Measurements from ENCODE around the gene PTPRN2.
"Not testable (repeated sequence)": the region's sequence is repeated elsewhere in the genome, so short reads cannot be mapped to it uniquely, and the experiment has no call there.

PTPRN2 gene

DNA sequence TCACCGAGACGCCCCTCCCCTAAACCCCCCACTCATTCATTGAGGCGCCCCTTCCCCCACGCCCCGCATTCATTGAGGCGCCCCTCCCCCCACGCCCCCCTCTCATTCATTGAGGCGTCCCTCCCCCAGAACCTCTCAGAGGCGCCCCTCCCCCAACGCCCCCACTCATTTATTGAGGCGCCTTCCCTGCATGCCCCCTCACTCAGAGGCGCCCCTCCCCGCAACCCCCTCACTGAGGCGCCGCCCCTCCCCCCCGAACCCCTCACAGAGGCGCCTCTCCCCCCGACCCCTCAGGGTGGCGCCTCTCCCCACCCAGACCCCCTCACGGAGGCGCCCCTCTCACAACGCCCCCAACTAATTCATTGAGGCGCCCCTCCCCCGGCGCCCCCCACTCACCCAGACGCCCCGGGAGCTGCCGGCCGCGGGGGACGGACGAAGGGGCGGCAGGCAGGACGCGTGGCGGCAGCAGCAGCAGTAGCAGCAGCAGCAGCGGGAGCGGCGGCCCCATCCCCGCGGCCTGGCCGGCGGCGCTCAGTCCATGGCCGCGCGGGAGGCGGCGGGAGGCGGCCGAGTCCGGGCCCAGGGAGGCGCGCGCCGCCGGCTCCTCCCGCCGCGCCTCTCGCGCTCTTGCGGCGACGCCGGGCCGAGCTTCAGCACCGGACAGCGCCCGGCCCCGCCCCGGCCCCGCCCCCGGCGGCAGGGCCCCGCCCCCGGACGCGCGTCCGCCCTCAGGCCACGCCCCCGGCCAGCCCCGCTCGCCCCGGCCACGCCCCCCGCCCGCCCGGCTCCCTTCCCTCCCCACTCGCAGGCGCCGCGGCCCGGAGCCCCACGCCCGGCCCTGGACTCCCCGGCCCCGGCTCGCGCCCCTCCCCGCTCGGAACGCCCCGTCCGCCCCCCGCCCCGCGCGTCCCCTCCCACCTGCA is at the start of gene PTPRN2:
PTPRN2 (minus strand) TSS at position 662 of the 923 bp plus-strand sequence.
- peak; percentile 80 for DNase-seq

DNA sequence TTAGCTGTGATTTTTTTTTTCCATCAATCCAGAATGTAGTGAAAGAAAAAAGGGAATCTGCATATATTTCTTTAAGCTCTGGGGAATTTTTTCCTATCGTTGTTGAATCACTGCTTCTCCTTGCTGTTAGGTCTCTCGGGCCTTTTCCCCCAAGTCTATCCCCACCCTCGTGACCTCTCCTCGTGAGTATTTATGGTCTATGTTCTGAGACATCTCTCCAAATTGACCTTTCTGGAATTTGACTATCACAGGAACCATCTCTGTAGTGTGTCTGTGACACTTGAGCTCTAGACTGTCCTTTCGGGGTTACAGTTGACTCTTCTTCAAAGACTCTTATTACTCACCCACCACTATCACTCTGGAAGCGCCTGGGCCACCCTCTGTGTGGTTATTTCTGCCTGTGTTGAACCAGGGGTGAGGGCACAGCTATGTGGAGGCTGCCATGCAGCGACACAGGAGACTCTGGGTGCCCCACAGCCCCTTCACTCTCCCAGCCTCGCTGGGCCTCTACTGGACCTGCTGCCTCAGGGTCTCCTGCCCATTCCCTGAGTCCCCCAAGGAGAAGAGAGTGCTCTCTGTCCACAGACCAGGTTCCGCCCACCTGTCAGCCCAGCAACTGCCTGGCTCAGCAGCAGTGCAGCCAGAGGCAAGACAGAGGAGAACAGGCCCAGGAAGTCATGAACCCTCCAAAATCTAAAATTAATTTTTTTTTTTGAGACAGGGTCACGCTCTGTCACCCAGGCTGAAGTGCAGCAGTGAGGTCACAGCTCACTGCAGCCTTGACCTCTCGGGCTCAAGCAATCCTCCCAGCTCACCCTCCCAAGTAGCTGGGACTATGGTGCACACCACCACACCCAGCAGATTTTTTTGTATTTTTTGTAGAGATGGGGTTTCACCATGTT is 45.7 kb upstream of the PTPRN2 start:
- no peak for DNase-seq

DNA sequence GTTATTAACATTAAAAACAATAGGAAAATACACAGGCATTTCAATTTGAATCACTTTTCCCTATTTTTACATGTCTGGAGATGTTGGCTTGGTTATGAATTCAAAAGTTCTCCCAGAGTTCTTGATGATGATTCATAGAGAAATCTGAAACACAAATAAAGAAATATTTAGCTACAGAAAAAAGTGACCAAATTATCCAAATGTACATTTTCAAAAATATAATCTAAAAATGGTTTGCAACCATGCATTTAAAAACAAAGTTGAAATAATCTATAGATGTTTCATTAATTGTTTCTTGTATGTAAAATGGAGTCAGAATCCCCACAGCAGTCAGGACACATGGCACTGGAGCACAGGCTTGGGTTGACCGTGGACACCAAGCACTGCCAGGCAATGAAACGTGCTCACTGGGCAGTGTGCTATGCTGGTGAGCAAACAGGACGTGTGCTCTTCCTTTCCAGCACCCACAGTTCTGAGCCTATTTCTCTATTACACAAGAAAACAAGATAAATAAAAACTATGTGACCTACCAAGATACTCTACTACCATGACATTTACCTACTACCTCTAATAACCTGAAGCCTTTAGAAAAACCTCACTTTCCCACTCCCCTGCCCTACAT is 44.1 kb upstream of the PTPRN2 start:
- no peak for DNase-seq

DNA sequence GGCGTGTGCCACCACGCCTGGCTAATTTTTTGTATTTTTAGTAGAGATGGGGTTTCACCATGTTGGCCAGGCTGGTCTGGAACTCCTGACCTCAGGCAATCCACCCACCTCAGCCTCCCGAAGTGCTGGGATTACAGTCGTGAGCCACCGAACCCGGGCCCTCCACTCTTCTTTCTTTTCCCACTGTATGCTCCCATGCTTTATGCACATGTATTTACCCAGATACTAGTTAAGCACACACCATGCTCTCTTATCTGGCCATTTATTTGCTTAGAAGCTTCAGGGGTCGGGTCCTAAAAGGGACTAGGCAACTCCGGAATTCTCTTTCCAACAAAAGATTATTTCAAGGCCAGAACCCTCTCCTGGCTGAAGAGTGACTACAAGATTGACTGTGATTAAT is 38.7 kb upstream of the PTPRN2 start:
- not testable (repeated sequence) for DNase-seq

DNA sequence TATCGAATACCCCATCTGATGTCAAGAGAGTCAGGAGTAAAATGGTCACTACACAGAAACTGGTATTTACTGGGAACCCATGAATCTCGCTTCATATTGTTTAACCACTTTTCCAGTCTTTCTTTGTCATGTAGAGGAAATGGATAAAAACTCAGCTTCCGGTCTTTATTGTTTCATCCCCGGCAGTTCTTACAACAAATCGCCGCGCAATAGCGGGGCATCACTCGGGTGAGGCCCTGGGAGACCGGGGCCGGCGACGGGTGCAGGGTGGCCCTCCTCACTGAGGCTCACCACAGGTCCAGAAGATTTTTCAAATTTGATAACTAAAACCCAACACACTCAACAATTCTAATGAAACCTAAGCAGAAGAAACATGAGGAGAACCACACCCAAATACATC is 35.6 kb upstream of the PTPRN2 start:
- DNase-seq, result no peak

DNA sequence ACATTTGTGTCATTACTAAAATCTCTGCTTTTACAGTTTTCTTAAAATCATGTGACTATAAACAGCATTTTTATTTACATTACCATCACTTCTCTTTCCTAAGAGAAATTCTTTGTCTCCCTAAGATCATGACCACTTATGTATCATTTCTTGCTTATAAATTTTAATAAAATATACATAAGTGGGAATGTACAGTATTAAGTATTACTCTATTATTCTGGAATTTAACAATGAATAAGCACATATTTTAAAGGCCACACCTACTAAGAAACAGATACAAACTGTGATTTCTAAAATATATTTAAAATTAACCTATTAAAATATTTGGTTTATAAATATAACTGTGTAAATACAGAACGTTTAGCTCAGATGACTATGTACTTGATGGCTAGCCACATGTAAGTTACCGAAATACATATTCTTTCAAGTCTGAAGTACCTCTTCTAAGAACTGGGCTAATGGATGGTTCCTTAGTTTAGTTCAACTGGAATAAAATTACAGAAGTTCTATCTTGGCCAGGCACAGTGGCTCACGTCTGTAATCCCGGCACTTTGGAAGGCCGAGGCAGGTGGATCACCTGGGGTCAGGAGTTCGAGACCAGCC is 33.3 kb upstream of the PTPRN2 start:
- DNase-seq, result no peak

DNA sequence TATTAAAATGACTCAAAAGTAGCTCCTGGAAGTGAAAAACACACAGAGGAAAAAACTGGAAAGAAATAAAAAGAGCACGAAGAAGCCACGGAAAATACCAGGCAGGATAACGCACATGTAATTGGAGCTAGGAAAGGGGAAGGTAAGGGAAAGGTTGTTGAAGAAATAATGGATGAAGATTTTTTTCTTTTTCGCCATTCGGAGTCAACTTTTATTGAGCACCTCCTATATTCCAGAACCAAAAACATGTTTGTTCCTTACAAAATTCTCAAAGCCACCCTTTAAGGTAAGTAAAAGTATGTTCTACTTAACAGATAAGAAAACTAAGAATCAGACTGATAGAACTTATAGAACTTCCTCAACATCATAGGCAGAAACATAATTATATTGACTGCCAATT is 32.8 kb upstream of the PTPRN2 start:
- no peak for DNase-seq

DNA sequence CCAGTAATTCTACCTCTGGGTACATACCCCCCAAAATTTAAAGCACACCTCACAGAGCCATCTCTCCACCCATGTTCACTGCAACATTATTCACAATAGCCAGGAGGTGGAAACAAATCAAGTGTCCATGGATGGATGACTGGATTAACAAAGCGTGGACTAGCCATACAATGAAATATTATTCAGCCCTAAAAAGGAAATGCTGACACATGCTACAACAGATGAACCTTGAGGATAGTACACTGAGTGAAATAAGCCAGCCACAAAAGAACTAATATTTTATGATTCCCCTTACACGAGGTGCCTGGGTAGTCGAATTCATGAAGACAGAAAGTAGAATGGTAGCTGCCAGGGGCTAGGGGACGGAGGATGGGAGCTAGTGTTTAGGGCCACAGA is 31.1 kb upstream of the PTPRN2 start:
- no peak for DNase-seq

DNA sequence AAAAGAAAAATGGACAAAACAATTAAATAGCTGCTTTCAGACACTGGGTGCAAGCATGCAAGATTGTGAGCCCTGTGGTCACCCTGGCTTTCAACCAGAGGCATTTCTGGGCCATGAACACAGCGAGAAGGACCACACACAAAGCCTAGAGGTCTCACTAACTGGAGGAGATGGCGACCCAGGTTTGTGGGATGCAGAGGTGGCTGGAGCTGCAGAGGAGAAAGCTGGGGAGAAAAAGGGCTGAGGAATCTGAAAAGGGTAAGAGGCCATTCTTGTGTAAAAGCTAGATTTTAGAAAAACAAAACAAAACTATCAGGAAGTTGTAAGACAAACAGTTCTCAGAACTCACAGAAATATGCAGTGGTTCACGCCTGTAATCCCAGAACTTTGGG is 30.1 kb upstream of the PTPRN2 start:
- DNase-seq, result no peak

DNA sequence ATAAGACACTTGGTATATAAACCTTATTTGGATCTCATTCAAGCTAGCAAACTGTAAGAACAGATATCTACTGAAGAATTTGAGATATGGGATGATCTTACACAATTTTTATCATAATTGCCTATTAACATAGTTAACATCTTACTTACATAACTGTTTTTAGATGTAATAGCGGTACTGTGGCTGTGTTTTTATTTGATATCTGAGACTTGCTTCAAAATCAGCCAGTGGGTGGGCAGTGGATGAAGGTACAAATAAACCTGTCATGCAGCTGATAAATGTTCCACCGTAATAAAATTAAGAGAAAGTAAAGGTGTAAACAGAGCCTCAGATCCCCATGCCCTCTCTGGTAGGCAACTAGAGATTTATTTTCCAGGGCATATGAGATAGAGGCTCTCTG is 28.4 kb upstream of the PTPRN2 start:
- DNase-seq, result no peak

DNA sequence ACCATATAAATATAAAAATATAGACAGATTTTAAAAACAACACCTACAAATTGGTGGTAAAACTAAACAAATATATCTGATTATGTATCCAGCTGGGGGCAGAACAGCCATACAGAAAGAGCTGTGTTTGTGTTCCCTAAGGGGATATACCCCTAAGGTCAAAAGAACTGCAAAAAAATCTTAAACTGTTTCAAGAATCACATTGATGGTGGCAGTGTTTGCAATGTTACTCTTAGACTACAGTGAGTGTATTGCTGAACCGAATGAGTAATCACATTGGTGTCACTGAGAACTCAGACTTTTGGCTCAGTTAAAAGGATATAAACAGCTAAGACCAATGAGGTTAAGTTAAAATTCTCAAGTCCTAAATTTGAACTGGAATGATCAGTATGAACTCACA is 27.1 kb upstream of the PTPRN2 start:
- DNase-seq, result no peak

DNA sequence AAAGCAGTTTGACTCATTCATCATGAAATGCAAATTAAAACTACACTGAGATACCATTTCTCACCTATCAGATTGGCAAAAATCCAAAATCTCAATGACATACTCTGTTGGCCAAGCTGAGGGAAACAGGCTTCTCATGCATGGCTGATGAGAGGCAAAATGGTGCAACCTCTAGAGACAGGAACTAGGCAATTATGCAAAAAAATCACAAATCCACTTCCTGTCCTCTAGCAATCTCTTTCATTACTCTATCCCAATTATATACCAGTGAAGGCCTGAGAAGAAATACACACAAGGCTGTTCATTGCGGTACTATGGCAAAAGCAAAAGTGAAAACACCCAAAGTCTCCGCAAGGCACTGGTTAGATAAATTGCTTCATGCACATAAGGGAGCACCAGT is 25.9 kb upstream of the PTPRN2 start:
- peak; percentile 42 for DNase-seq

DNA sequence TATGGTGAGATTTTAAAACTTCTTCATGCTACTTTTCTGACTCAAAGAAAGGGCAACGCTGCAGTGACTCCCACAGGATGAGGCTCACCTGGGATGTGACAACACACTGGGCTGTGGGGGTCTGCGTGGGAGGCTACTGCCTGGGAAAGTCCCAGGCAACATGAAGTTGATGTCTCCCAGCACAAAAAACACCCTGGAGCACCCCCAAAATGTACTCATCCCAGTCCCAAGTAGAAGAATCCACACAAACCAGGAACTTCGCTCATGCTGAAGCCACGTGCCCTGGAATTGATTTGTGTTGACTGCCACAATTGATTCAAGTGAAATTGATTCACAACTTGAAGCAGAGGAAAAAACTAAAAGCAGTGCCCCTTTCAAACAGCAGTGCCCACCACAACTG is 24.9 kb upstream of the PTPRN2 start:
- DNase-seq, result no peak

DNA sequence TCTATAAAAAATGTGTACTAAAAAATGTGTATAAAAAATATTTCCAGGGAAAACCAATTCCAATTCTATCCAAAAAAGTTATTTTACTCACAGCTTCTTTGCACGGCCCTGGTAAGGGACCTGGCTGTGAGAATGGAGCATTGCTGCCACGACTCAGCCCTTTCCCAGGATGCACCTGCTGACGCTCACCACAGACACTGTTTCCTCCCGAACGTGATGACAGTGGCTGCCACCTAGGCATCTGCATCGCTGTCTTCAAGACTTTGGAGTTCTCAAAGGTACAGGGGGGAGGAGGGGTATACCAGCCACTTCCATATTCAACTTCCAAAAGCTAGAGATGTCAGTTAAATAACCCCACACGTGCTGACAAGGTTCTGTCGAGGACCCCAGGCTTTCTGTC is 23.9 kb upstream of the PTPRN2 start:
- DNase-seq, result no peak

DNA sequence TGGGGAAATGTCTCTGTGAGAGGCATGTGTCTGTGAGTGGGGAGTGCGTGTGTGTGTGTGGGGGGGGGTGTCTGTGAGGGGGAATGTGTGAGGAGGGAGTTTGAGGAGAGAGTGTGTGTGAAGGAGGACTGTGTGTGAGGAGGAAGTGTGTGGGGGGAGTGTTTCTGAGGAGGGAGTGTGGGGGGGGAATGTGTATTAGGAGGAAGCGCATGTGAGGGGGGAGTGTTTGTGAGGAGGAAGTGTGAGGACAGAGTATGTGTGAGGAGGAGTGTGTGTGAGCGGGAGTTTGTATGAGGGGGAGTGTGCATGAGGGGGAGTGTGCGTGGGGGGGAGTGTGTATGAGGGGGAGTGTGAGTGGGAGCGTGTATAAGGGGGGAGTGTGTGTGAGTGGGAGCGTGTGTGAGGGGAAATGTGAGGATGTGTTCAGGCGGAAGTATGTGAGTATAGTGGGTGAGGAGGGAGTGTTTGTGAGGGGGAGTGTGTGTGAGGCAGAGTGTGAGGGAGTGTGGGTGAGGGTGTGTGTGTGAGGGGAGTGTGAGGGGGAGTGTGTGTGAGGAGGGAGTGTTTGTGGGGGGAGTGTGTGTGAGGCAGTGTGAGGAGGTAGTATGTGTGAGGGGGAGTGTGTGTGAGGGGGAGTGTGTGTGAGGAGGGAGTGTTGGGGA is 21.8 kb upstream of the PTPRN2 start:
- DNase-seq, result no peak

DNA sequence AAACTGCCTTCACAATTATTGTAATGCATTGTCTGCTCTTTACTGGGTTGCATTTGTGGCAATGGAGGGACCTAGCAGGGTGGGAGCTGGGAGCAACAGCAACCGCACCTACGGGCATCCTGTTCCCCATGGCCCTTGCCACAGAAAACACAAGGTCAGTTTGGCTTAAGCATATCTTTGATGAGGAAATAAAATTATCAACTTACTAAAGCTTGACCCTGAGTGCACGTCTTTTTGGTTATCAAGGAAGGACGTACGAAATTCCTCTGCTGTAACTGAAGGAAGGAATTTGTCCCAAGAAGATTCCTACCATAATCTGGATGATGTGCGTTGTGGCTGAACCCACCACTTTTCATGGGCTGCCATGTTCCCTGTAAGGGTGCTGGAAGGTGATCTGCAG is 19.9 kb upstream of the PTPRN2 start:
- no peak for DNase-seq

DNA sequence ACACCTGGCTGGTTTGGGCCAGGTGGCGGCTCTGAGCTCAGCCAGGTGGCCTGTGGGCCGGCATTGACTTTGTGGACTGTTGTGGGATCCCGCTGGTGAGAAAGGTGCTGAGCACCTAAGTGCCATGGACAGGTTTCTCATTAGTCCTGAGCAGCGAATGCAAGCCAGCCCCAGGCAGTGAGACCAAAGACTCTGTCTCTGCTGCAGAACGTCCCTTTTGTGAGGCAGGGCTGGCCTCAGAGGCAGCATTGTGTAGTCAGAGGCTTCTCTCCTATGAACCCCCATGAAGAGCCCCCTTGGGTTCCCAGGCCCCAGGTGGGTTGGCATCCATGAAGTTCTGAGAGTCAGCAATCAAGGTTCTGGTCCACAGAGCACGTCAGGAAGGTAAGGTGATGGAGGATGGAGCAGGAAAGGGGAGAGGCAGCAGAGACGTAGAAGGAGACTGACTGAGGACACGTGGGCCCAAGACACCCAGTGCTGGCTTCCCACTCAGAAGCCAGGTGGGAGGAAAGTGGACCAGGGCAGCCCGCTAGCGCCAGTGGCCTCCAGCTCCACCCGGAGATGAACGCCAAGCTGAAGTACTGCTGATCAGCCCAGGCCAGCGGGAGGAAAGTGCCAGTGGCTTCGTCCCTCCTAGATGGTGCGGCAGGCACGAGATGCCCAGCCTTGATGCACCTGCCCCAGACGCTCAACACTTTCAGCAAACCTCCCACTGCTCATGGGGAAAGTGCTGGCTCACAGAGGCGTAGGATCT is 19.2 kb upstream of the PTPRN2 start:
- DNase-seq, result no peak

DNA sequence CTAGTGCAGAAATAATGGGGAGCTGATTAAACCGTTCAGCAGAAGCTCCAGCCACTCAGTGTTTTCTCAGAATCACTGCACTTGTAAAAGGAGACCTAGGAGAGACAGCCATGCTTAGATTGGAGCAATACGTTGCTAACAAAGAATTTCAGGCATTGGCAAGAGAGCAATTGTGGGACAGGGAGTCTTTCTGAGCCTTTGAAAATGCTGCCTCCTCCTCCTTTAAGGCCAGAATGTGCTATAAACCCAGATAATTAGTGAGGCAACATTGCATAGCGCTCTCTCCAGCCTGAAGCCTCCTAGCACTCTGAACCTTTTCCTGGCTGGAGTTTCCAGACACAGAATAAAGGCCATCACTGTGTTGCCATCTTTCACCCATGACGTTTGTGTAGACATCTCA is 18.5 kb upstream of the PTPRN2 start:
- no peak for DNase-seq

DNA sequence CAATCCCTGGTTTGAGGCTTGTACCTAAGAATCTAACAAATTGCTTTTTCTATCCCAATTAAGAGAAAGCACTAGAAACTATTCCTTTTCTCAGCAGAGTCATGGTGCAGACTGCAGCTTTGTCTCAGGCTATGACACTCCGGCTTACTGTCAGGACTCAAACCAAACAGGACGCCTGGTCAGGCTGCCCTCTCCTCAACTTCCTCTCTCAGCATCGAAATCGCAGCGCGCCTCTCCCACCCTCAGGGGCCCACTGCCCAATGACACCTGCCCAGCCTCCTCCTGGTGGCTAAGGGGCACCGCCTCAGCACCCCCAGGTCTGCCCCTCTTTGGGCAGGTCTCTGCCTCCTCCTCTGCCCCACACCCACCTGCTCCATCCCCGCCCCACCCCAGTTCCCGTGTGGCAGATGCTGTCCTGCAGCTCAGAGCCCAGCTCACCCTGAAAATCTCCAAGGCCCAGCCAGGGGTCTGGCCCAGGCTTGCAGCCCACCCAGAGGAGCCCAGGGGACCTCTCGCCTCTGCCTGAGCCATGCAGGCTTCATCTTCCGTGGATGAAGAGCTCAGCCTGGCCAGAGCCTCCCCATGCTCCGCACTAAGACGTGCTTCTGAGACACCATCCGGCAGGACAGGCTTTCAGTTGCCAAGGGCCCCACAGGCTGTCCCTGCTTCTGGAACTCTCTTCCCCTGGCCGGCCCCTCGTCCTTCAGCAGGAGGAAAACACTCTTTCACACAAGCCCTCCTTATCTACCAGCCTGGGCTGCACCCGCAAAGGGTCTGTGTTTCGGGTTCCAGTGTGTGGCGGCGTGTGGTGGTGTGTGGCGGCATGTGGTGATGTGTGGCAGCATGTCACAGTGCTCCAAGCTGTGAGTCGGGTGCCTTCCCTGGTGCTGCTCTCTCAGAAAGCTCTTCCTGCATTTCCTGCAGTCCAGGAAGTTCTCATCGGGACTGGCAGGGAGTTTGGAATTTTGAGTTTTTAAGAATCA is 16.4 kb upstream of the PTPRN2 start:
- no peak for DNase-seq

Measured in NCI-H2171 (cell line).